ENCODE data around the gene CSF3R.
"Not testable (repeated sequence)": the region's sequence is repeated elsewhere in the genome, so short reads cannot be mapped to it uniquely, and the experiment has no call there.

CSF3R gene

DNA sequence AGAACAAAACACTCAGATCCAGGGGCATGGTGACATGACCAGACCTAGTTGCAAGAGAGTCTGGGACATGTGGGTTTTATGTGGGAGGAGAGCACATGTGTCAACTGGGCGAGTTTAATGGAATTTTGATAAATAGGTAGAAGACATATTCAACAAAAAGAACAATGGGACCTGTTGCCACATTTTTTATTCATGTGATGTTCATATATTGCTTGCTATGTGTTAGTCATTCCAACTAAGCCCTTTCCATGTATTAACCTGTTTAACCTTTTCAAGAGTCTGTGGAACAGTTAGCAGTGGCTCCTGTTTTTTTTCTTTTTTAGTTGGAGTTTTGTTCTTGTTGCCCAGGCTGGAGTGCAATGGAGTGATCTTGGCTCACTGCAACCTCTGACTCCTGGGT, 30.1 kb upstream of the CSF3R start:
- no peak for DNase-seq

GRCh38 chr1:36511804-36512798, 29.4 kb upstream of the CSF3R start:
- DNase-seq: peak; percentile 40

- not testable (repeated sequence) for DNase-seq
Measured at GRCh38 chr1:36511220-36511619, 28.5 kb upstream of the CSF3R start.

DNA sequence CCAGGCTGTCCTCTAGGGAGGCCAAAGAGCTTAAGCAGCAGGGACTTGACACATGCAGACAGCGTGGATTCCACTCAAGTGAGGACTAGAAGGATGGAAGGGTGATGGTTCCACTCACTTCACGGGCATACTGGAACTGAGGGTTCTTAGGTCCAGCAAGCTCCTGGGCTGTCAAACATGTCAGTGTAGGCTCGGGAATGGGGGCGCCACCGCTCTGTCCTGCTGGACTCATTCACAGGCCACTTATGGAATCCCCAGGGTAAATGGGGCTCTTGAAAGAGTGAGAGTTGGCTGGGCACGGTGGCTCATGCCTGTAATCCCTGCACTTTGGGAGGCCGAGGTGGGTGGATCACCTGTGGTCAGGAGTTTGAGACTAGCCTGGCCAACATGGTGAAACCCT, 27.7 kb upstream of the CSF3R start:
- no peak for DNase-seq

GRCh38 chr1:36508257-36508656, 25.5 kb upstream of the CSF3R start:
- no peak for DNase-seq

DNA sequence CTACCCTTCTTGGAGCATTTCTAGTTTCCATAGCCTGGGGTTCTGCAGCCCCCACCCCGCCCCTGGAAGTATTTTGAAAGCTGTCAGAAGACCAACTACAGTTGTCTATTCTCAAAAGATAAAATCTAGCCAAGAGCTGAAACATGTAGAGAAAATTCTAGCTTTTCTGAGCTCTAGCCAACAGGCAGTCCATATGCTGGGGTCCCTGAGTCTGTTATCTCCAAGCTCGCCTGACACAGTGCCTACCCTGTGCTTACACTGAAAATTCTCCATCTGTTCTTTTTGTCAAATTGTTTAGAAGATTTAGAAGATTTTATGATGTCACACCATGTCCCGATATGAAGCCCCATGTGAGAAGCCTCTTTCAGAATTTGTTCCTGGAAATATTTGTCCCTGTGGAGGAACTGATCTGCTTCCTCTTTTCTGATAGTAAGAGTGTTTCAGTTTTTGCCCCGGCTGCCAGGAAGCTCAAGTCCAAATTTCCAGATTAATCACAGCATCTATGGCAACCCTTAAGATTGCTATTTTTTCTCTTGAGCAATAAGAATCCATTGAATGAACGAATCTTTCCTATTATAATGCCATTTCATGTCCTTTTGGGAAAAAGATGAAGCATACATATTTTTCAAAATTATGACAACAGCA, 23.7 kb upstream of the CSF3R start:
- no peak for DNase-seq

DNA sequence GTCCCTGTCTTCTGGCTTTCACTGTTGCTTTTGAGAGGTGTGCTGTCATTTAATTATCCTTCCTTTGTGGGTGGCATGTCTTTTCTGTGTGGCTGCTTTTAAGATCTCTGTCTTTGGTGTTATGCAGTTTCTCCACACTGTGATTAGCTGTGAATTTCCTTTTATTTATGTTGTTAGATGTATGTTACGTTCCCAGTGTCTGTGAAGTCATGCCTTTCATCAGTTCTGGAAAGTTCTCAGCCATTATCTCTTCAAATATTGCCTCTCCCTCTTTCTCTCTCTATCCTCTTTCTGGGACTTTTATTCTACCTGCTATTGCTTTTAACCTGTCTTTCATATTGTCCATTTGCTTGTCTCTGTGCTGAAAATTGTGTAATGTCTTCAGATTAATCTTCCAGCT, 21.0 kb upstream of the CSF3R start:
- no peak for DNase-seq

DNA sequence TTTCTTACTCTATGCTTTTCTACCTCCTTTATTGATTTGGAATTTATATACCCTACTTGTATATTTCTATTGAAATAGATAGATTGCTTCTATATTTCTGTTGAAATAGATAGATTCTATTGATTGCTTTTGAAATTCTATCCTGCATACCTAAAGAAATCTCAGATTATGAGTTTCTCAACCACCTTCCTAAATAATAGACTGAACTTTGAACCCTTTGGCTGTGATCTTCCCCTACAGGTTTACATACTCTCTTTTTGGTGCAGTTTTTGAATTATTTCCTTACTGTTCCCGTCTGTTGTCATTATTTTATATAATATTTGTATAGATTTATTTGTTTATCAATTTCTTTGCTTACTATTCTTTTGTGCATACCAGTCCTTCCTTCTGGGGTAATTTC, 20.4 kb upstream of the CSF3R start:
- DNase-seq: no peak

DNA sequence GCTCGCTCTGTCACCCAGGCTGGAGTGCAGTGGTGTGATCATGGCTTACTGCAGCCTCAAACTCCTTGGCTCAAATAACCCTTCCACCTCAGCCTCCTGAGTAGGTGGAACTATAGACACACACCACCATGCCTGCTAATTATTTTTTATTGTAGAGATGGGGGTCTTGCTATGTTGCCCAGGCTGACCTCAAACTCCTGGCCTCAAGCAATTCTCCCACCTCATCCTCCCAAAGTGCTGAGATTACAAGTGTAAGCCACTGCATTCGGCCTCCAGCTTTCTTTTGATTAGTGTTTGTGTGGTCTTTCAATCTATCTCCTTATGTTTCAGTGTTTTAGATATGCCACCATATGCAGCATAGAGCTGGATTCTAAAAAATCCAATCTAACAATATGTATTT, 19.9 kb upstream of the CSF3R start:
- DNase-seq: no peak

DNA sequence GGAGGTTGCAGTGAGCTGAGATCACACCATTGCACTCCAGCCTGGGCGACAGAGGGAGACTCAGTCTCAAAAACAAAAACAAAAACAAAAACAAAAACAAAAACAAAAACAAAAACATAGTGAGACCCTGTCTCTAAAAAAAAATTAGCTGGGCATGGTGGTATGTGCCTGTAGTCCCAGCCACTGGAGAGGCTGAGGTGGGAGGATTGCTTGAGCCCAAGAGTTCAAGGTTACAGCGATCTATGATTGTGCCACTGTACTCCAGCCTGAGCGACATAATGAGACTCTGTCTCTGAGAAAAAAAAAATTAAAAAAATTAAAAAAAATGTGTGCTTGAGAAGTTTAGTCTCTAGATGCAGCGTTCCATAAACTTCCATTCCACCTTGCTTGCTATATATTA, 19.2 kb upstream of the CSF3R start:
- not testable (repeated sequence) for DNase-seq

DNA sequence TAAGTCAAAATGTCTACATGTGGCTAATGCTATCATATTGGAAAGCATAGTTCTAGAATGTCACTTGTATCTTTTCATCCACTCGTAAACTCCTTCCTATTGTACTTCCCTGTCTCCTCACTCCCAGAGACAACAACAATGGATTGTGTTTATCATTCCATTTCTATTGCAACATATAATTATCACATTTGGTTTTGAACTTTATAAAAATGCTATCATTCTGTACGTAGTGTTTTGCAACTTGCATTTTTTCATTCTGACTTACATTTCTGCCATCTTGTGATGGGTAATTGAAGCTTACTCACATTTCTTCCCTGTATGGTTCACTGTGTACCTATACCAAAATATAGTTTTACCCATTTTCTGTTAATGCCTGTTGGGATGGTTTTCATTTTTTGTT, 14.5 kb upstream of the CSF3R start:
- DNase-seq: no peak

GRCh38 chr1:36494971-36495370, 12.3 kb upstream of the CSF3R start:
- no peak for DNase-seq

DNA sequence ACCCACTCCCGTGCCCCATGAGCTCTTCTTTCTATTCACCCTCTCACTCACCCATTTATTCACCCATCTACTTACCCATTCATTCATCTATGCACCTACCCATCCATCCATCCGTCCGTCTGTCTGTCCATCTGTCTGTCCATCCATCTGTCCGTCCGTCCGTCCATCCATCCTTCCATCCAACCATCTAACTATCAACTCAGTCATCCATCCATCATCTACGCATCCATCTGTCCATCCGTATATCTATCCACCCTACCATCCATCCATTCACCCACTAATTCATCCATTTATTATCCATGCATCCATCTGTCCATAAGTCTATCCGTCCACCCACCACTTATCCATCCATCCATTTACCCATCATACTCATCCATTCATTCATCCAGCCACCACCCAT, 10.8 kb upstream of the CSF3R start:
- no peak for DNase-seq

DNA sequence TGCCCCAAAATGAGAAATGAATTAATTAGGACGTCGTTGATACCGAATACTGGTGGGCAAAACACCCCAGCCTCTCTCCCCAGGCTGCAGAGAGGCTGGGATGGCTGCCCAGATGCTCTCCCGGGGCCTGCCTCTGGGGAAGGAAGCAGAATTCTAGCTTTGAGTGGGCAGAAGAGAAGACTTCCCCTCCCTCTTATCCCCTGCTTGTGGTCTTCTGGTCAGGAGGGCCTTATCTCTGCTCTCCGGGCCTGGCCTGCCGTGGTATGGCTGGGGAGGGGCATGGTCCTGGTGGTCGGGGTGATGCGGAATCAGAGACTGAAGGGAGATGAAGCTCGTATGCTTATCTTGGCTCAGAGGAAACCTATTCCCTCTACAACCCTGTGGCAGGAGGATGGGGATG, 9.8 kb upstream of the CSF3R start:
- DNase-seq: no peak

DNA sequence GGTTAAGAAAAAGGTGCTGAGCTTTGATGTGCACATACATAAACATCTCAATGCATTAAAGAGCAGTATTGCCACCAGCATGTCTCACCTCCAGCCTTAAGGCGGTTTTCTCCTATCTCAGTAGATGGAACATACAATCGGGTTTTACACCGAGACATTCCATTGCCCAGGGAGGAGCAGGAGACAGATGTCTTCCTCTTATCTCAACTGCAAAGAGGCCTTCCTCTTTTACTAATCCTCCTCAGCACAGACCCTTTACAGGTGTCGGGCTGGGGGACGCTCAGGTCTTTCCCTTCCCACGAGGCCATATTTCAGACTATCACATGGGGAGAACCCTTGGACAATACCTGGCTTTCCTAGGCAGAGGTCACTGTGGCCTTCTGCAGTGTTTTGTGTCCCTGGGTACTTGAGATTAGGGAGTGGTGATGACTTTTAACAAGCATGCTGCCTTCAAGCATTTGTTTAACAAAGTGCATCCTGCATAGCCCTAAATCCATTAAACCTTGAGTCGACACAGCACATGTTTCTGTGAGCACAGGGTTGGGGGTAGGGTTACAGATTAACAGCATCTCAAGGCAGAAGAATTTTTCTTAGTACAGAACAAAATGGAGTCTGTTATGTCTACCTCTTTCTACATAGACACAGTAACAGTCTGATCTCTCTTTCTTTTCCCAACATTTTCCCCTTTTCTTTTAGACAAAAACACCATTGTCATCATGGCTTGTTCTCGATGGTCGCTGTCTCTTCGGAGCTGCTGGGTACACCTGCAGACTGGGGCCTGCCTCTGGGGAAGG, 6.7 kb upstream of the CSF3R start:
- not testable (repeated sequence) for DNase-seq

DNA sequence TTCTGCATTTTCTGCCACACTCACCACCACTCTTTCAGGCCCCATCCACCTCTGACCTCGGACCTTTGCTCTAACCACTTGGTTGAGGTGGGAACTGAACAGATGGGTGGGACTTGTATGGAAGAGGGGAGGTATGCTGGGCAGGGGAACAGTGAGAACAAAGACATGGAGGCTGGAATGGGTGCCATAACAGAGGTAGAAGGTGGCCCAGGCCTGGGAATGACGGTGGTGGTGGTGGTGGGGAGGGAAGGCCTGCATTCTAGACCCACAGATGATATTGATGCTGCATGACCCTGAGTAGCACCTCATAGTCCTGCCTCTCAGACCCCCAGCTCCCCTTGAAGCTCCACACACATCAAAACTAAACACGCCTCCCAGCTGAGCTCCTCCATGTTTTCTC, 5.2 kb upstream of the CSF3R start:
- DNase-seq: no peak

GRCh38 chr1:36487336-36487725, 4.6 kb upstream of the CSF3R start:
- DNase-seq: not testable (repeated sequence)

- DNase-seq: no peak
Measured at GRCh38 chr1:36486439-36487335, 4.0 kb upstream of the CSF3R start.

DNA sequence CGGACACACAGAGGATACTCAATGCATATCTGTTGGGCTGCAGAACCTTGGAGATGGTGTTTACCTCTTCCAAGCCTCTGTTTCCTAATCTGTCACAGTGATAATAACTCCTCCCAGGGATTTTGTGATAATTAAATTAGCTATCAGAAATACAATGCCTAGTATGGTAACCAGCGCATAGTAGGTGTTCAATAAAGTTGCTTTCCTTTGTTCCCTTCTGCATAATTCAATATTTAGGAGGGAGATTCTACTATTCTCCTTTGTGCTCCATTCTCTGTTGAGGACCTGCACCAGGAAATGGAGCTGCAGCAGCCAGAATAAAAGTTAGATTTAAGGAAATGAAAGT, 3.4 kb upstream of the CSF3R start:
- DNase-seq: no peak

DNA sequence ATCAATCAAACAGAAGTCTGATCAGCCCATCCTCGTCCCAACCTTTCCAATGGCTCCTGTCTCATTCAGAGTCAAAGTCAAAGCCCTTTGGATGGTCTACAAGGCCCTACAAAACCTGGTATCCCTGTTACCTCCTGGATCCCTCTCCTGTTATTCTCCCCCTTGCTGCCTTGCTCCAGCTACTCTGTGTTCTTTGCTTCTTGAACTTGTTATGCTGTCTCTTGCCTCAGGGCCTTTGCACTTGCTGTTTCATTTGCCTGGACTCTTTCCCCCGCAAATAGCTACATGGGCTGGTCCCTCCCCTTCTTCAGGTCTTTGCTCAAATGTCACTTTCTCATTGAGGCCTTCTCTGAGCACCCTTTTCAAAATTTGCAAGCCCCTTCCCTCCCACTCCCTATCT, 1.4 kb upstream of the CSF3R start:
- no peak for DNase-seq

DNA sequence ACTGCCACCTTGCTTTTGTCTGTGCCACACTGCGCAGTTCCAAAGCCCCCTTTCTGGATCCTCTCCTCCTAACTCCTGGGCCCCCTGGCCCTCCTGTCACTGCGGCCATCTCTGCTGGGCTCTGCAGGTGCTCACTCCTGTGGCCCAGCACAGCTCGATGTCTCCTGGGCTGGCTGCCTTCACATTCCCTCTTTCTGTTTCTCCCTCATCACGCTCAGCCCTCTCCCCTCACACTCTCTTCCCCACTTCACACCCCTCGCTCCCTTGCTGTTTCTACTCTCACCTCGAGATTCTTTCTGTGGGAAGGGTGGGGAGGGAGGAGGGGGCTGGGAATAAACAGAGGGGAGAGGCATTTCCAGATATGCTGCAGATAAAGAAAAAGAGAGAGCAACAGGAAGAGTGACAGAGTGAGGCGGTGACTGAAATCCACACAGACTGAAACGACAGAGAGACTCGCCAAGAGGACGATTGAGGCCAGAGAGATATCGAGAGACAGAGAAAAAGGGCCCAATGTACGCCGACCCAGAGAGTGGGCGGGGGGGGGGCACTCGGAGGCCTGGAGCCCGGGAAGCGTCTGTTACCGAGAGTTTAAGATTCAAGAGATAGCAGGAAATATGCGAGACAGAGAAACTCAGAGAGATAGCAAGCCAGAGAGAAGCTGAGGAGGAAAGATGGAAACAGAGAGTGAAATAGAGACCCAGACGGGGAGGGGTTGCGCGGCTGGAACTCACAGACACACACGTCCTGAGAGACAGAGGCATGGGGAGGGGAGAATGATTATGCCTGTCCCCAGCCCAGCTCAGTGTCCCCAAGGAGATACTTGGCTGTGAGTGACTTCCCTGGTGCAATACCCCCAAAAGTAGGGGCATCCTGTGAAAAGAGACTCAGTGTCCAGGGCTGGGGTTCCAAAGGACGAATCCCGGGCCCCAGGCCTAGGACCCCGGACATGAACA, 666 bp downstream of the CSF3R start:
- DNase-seq: no peak

Measured in EL (cell line).